Breast epithelium (tissue), 3 donors: ENCODE data around the gene ZNF70.

Source experiments
- POLR2A ChIP-seq: fragments of 450-650 bp; IDR thresholded peaks from one replicate; pipeline ENCODE4 v1.6.1; 2016; ENCODE audit warnings: antibody characterized with exemption, mild to moderate bottlenecking, moderate library complexity
- TF ChIP-seq, protein P1 (sequence below), 3 donors: fragments of 450-650 bp; IDR thresholded peaks; one replicate each; pipeline ENCODE4 v1.5.1; 2016 to 2017; ENCODE audit warnings: antibody characterized with exemption in 3 of 3, mild to moderate bottlenecking in 3 of 3, moderate library complexity in 3 of 3

GRCh38 chr22:23752090-23752691, 1.3 kb upstream of the ZNF70 start:
- TF ChIP-seq, protein P1, sequence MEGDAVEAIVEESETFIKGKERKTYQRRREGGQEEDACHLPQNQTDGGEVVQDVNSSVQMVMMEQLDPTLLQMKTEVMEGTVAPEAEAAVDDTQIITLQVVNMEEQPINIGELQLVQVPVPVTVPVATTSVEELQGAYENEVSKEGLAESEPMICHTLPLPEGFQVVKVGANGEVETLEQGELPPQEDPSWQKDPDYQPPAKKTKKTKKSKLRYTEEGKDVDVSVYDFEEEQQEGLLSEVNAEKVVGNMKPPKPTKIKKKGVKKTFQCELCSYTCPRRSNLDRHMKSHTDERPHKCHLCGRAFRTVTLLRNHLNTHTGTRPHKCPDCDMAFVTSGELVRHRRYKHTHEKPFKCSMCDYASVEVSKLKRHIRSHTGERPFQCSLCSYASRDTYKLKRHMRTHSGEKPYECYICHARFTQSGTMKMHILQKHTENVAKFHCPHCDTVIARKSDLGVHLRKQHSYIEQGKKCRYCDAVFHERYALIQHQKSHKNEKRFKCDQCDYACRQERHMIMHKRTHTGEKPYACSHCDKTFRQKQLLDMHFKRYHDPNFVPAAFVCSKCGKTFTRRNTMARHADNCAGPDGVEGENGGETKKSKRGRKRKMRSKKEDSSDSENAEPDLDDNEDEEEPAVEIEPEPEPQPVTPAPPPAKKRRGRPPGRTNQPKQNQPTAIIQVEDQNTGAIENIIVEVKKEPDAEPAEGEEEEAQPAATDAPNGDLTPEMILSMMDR (IDR thresholded peaks at IDR 0.05) = no peak
- TF ChIP-seq POLR2A = no peak
